ENCODE measurements around the gene PTPRF.

Gene PTPRF

DNA sequence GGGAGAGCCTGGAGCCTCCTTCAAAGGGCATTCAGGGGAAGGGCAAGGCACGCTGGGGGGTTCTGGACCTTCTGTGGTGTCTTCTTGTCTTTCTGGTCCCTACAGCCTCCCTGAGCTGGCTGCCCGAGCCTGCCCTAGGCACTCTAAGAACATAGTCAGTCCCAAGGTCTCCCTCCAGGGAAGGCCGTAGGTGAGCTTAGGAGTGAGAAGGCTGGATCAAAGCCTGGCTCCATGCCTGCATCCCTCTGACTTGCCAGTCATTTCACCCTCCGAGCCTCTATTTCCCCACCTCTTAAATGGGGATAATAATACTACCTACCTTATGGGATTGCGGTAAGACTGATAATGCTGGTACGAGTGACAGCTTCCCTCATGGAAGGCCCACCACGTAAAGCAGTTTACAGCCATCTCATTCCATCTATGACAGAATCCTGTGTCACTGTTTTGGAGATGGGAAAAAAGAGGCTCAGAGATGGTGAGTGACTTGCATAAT lies 20.8 kb downstream of the PTPRF start:
- DNase-seq (ENCODE audit: low read depth in 2 of 3, low spot score in 1 of 3): no peak

DNA sequence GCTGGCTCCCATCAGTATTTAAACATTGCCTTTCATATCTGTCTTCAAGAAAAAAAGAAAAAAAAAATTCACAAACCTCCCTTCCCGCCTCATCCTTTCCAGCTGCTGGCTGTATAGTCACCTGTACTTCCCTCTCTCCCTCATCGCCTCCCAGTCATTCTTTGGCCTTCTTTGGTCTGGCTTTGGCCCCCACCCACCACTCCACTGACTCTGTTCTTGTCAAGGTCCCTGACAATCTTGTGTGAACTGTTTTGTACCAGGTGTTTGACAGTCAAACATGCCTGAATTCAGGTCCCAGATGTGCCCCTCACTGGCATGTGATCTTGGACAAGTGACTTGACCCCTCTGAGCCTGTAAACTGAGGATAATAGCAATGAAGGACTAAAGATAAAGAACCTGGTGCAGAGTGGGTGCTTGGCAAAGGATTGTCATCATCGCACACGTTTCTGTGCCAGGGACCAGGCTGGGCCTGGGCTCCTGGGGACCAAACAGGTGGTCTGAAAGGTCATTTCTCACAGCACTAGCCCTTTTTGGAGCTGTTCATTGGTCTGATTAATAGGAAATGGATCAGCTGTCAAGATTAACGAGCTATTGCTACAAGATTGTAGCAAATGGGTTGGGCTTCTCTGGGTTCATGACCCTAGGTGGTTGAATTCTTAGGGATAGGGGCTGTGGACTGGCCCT lies 21.5 kb downstream of the PTPRF start:
- no peak for DNase-seq (ENCODE audit: low read depth in 2 of 3, low spot score in 1 of 3)

- no peak for DNase-seq (ENCODE audit: low read depth in 2 of 3, low spot score in 1 of 3)
Measured at GRCh38 chr1:43552813-43553212, 22.1 kb downstream of the PTPRF start.

DNA sequence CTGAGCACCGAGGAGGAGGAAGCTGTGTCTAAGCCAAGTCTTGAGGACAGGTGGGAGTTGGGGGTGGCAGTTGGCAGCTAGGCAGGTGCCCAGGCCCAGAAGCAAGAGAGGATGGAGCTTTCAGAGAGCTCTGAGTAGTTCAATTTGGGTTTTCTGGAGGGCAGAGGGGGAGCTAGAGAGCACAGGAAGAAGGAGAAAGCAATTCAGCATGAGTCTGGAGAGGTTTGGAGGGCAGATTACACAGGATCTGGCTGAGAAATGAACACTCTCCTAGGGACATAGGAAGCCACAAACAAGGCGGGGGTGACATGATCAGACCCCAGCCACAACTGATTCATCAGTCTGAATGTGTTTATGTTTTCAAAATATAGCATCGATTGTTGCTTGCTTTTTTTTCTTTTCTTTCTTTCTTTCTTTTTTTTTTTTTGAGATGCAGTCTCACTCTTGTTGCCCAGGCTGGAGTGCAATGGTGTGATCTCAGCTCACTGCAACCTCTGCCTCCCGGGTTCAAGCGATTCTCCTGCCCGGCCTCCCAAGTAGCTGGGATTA lies 23.8 kb downstream of the PTPRF start:
- DNase-seq (ENCODE audit: low read depth in 2 of 3, low spot score in 1 of 3): peak in 1 of 3 donors; percentile 34

DNA sequence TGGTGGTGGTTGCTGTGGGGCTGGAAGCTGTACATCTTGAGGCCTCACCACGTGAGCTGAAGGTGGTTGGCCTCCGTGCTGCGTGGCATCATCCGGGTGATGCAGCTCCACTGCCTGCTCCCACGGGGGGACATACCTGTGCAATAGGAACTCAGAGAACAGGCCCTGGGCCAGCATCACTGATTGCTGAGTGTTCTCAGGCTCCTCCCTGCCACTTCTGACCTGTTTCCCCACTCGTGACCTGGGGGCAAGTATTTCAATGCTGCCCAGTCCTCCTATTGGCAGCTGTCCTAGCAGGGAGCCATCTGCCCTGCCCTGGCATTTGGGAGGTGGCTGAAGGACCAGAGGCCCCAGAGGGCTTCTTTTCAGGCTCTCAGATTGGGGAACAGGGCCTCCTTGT lies 26.1 kb downstream of the PTPRF start:
- DNase-seq (ENCODE audit: low read depth in 2 of 3, low spot score in 1 of 3): no peak

DNA sequence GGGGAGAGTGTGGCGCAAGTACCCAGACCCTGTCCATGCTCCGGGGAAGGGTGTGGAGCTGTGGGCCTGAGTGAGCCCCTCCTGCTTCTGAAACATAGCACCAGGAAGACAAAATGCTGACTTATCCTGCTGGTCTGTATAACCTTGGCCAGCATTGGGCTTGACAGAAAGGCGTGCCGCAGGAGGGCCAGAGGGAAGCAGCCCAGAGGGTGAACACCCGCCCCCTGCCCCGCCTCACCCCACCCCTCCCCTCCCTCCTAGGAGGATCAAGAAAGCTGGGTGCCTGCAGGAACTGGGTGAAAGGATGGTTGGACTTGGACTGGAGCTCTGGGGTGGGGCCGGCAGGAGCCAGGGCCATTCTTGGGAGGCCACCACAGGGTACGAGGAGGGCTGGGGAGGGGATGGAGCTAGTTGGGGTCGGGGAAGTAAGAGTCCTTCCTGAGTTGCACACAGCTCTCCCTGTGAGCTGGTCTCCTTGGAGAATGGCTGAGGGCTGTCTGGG lies 27.1 kb downstream of the PTPRF start:
- DNase-seq (ENCODE audit: low read depth in 2 of 3, low spot score in 1 of 3): no peak

GRCh38 chr1:43558346-43558841 lies 27.7 kb downstream of the PTPRF start:
- no peak for DNase-seq (ENCODE audit: low read depth in 2 of 3, low spot score in 1 of 3)

GRCh38 chr1:43559714-43560113 lies 29.0 kb downstream of the PTPRF start:
- no peak for DNase-seq (ENCODE audit: low read depth in 2 of 3, low spot score in 1 of 3)

GRCh38 chr1:43560286-43560685 lies 29.6 kb downstream of the PTPRF start:
- DNase-seq (ENCODE audit: low read depth in 2 of 3, low spot score in 1 of 3): no peak

GRCh38 chr1:43563876-43564539 lies 33.3 kb downstream of the PTPRF start:
- no peak for DNase-seq (ENCODE audit: low read depth in 2 of 3, low spot score in 1 of 3)

DNA sequence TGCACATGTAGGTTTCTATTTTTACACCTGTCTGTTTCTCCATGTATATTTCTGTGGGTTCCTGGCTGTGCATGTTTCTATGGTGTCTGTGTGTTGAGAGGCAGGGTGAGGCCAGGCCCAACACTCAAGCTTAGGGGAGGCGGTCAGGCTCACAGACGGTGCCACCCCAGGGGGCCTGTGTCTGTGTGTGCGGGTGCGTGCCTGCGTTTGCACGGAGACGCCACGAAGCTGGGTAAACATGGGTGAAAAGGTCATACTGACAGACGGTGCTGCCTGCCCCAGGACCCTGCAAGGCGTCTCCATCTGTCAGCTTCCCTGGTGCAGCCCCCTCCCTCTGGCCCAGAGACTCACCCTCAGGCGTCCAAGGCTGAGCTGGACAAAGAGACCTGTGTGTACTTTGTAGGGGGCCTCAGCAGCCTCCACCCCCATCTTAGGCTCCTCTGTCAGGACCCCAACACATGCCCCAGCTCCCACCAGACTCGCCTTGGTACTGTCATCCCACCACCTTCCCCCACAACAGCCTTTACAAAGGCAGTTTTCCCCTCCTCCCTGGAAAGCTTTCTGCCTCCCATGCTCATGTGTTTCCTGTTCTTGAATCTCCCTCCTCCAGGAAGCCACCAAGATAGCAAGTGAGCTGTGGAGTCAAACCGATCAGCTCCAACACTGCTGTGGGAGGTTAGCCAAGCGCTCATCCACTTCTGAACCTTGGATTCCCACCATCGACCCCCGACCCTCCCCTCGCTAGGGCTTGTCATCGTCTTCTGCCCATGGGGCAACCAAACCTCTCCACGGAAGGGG lies 34.1 kb downstream of the PTPRF start:
- no peak for DNase-seq (ENCODE audit: low read depth in 2 of 3, low spot score in 1 of 3)

DNA sequence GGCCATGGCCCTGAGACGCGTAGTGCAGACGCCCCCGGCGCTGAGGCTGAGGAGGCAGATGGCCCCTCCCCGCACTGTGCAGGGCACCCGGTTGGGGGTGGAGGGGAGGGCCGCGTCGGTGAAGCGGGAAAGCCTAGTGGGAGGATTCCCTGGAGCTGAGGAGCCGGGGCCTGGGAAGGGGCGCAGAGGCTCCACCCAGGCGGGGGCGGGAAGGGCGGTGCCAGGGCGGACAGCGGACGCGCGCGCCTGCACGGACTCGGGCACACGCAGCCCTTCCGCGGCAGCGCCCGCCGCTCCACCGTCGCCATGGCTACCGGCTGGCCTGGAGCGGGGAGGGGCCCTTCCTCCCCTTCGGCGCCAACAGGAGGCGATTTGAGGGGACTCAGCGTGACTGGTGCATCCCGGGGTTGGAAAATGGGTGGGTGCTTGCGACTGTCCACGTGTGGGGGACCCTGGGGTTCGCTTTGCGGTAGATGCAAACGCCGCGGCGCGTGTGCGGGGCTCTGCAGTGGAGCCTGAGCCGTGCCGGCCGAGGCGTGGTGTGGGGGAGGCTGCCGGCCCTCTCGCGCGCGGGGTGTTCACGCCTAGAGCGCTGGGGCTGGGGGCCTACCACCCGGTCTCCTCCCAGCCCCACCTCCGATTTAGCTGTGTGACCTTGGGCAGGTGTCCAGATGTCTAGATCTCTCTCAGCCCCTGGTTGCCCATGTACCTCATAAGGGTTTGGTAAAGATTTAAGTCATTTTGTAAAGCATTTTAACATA lies 35.1 kb downstream of the PTPRF start:
- peak; percentile 7 to 39 (median 38) for DNase-seq (ENCODE audit: low read depth in 2 of 3, low spot score in 1 of 3)

GRCh38 chr1:43566382-43567044 lies 35.8 kb downstream of the PTPRF start:
- no peak for DNase-seq (ENCODE audit: low read depth in 2 of 3, low spot score in 1 of 3)

- no peak for DNase-seq (ENCODE audit: low read depth in 2 of 3, low spot score in 1 of 3)
Measured at GRCh38 chr1:43569175-43569574, 38.5 kb downstream of the PTPRF start.

GRCh38 chr1:43570277-43570676 lies 39.6 kb downstream of the PTPRF start:
- no peak for DNase-seq (ENCODE audit: low read depth in 2 of 3, low spot score in 1 of 3)

GRCh38 chr1:43570715-43571114 lies 40.0 kb downstream of the PTPRF start:
- DNase-seq (ENCODE audit: low read depth in 2 of 3, low spot score in 1 of 3): no peak

- no peak for DNase-seq (ENCODE audit: low read depth in 2 of 3, low spot score in 1 of 3)
Measured at GRCh38 chr1:43572084-43572483, 41.4 kb downstream of the PTPRF start.

- no peak for DNase-seq (ENCODE audit: low read depth in 2 of 3, low spot score in 1 of 3)
Measured at GRCh38 chr1:43572538-43572937, 41.9 kb downstream of the PTPRF start.

DNA sequence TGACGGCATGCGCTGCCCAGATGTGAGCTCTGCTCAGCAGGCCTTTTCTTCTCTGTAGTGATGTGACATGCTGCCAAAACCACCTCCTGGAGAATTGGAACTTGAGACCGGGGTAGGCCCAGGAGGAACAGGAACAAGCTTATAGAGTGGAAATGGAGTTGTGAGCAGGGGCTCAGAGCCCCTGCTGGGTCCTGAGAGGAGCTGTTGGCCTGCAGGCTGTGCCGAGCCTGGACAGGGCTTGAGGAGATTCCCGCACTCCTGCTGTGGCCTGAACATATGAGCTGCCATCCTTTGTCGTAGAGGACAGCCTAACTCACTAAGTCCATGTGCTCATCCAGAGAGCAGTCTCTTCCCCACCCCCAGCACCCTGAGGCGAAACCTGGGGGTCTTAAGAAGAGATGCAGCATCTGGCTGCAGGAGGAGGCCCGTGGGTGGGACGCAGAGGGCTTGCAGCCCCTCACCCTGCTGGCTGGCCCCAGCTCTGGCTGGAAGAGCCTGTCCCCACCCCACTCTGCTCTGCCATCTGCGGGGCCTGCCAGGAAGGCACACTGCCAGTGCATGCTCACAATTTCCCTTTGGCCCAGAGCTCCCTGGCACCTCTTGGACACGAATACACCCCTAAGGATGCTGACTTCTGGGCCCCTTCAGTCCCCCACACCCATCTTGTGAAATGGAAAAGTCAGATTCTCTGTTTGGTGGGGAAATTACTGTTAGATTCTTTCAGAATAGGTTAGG lies 42.5 kb downstream of the PTPRF start:
- DNase-seq (ENCODE audit: low read depth in 2 of 3, low spot score in 1 of 3): no peak
